A549 (cell line): ENCODE data around the gene MAG.

ENCODE experiments used
- CBX8 ChIP-seq: fragments of 200-600 bp; sonication (generic); IDR thresholded peaks from 2 replicates; pipeline ENCODE4 v1.6.1; 2016
- CTCF ChIP-seq: fragments of >200 bp; sonication (Bioruptor Twin); formaldehyde crosslinking; IDR thresholded peaks from 3 replicates; pipeline ENCODE4 v1.5.1; 2016
- EHMT2 ChIP-seq: fragments of 200-600 bp; sonication (generic); IDR thresholded peaks from 2 replicates; pipeline ENCODE4 v1.6.1; 2016; ENCODE audit warnings: antibody characterized with exemption, low read depth, mild to moderate bottlenecking, moderate library complexity
- EP300 ChIP-seq, 2 experiments: fragments of >200 bp; sonication (Bioruptor Twin); formaldehyde crosslinking; IDR thresholded peaks; 2 replicates in 1 of 2; 3 replicates in 1 of 2; pipeline ENCODE4 v1.6.1; 2016 to 2017
- JUN ChIP-seq, 2 experiments: fragments of >200 bp; sonication (Bioruptor Twin); formaldehyde crosslinking; IDR thresholded peaks; 2 replicates in 1 of 2; 3 replicates in 1 of 2; pipeline ENCODE4 v1.6.1; 2016 to 2017
- MAFK ChIP-seq: fragments of 450-650 bp; IDR thresholded peaks from 2 replicates; pipeline ENCODE4 v1.6.1; 2014; ENCODE audit not compliant: partially characterized antibody
- NR3C1 ChIP-seq: fragments of >200 bp; sonication (Bioruptor Twin); formaldehyde crosslinking; IDR thresholded peaks from 3 replicates; pipeline ENCODE4 v1.6.1; 2017
- PHF8 ChIP-seq: fragments of 200-600 bp; sonication (generic); IDR thresholded peaks from 2 replicates; pipeline ENCODE4 v1.6.1; 2016; ENCODE audit warnings: low read depth, mild to moderate bottlenecking, antibody characterized with exemption, moderate library complexity, borderline replicate concordance
- POLR2A ChIP-seq: IDR thresholded peaks from 2 replicates; pipeline ENCODE4 v1.6.1; 2012; ENCODE audit warnings: mild to moderate bottlenecking, low read length
- RFX5 ChIP-seq: fragments of 450-650 bp; IDR thresholded peaks from 2 replicates; pipeline ENCODE4 v1.7.1; 2014; ENCODE audit warnings: antibody characterized with exemption, mild to moderate bottlenecking, moderate library complexity
- SREBF2 ChIP-seq: fragments of 450-650 bp; IDR thresholded peaks from 2 replicates; pipeline ENCODE4 v1.6.1; 2014; ENCODE audit warnings: mild to moderate bottlenecking, moderate library complexity
- USF2 ChIP-seq: fragments of 450-650 bp; IDR thresholded peaks from 2 replicates; pipeline ENCODE4 v1.6.1; 2014; ENCODE audit warnings: antibody characterized with exemption

- no peak for TF ChIP-seq USF2
- no peak for TF ChIP-seq POLR2A
- TF ChIP-seq NR3C1, result no peak
- no peak for TF ChIP-seq CTCF
- no peak for TF ChIP-seq JUN (IDR thresholded peaks at IDR 0.05)
- TF ChIP-seq EHMT2, result no peak
- no peak for TF ChIP-seq MAFK
- TF ChIP-seq RFX5, result no peak
- TF ChIP-seq EP300 (IDR thresholded peaks at IDR 0.05), result no peak
- TF ChIP-seq CBX8, result no peak
- no peak for TF ChIP-seq PHF8
- TF ChIP-seq SREBF2, result no peak
Observed at GRCh38 chr19:35253316-35254286, 38.4 kb upstream of the MAG start.
